Stimulated activated CD4-positive, alpha-beta T cell treated with anti-CD3 and anti-CD28 coated beads, TNF-alpha, amount 100 ng/mL, for 48 hours (primary cell): ENCODE data around the gene TSPAN5.
"Not testable (repeated sequence)": the region's sequence is repeated elsewhere in the genome, so short reads cannot be mapped to it uniquely, and the experiment has no call there.

Experiments used
- DNase-seq, 3 donors: peaks; one replicate each; pipeline ENCODE4 v3.0.0-alpha.2; 2020; ENCODE audit warnings: low read depth in 3 of 3

The TSPAN5 gene

DNA sequence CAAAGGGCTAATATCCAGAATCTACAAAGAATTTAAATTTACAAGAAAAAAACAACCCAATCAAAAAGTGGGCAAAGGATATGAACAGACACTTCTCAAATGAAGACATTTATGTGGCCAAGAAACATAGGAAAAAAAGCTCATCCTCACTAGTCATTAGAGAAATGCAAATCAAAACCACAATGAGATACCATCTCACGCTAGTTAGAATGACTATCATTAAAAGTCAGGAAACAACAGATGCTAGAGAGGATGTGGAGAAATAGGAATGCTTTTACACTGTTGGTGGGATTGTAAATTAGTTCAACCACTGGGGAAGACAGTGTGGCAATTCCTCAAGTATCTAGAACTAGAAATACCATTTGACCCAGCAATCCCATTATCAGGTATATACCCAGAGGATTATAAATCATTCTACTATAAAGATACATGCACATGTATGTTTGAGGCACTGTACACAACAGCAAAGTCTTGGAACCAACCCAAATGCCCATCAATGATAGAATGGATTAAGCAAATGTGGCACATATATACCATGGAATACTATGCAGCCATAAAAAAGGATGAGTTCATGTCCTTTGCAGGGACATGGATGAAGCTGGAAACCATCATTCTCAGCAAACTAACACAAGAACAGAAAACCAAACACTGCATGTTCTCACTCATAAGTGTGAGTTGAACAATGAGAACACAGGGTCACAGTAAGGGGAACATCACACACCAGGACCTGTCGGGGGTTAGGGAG, 197.1 kb downstream of the TSPAN5 start:
- not testable (repeated sequence) for DNase-seq

DNA sequence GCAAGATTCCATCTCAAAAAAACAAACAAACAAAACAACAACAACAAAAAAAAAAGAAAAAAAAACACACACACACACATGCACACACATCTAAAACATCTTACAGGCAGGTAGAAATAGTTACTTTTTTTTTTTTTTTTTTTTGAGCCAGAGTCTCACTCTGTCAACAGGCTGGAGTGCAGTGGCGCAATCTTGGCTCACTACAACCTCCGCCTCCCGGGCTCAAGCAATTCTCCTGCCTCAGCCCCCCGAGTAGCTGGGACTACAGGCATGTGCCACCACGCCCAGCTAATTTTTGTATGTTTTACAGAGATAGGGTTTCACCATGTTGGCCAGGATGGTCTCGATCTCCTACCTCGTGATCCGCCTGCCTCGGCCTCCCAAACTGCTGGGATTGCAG, 201.0 kb downstream of the TSPAN5 start:
- not testable (repeated sequence) for DNase-seq

DNA sequence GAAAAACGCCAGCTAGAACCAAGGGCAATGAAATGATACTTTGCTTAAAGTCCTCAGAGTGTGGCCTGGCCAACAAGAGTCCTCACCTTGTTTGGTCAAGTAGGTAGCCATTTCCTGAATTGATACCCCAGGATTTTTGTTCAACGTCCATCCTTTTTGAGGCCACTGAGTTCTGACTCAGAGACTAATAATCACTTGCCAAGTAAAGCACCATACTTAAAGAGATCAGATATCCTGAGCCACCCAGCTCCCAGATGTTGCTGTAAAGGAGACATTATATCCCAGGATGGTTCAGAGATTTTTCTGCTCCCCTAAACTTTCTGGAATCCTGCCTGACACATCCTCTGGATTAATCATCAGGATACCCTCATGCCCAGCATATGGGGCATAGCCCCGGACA, 206.3 kb downstream of the TSPAN5 start:
- no peak for DNase-seq

DNA sequence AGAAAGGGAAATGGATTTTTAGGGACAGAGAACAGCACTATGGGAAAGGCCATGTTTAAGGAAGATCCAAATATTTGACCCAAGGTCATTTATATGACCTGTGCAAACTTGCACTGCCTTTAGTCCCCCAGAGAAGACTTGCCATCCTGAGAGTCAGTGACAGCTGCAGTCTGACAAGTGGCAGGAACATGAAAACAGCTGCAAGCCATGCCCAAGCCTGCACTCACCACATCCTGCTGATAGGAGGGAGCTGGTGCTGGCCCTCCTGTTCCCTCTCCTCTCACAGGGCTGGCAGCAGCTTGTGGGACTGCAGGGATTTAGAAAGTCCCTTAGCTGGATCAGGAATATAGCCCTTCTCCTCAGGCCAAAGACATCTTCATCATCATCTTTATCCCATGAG, 209.5 kb downstream of the TSPAN5 start:
- DNase-seq = no peak

GRCh38 chr4:98447648-98448047, 210.8 kb downstream of the TSPAN5 start:
- no peak for DNase-seq

GRCh38 chr4:98446499-98447375, 211.7 kb downstream of the TSPAN5 start:
- peak; percentile 25 to 62 (median 30) for DNase-seq

- DNase-seq = no peak
These were observed 214.0 kb downstream of the TSPAN5 start for GRCh38 chr4:98444371-98444770.

GRCh38 chr4:98434816-98435215, 223.6 kb downstream of the TSPAN5 start:
- no peak for DNase-seq

- no peak for DNase-seq
These were observed 224.7 kb downstream of the TSPAN5 start for GRCh38 chr4:98433691-98434090.

- DNase-seq = no peak
These were observed 227.6 kb downstream of the TSPAN5 start for GRCh38 chr4:98430708-98431403.

GRCh38 chr4:98423009-98423408, 235.4 kb downstream of the TSPAN5 start:
- DNase-seq = no peak

DNA sequence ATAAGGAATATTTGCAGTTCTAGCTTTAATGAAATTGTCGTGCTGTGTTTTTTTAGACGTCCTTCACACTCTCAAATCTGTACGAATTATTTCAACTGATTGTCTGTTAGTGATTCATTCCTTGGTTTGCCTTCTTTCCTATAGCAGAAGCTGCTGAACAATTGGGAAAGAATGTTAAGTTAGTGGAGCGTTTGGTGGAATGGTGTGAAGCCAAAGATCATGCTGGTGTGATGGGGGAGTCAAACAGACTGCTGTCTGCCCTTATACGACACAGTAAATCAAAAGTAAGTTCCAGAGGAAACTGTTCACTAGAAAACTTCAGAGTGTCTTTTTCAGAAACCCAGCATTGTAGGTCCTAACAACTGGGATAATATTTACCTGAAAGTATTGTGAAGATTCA, 237.3 kb downstream of the TSPAN5 start:
- DNase-seq = no peak
